GM10248 (cell line): ENCODE data around the gene PBX3.

ENCODE experiments used
- CTCF ChIA-PET: fragments of 300-600 bp; sonication (Branson Sonifier 250); formaldehyde crosslinking; extraction: SDS; loops from one replicate; lab custom pipeline; 2021; ENCODE audit warnings: antibody characterized with exemption; lab: Yijun Ruan, JAX
- POLR2A ChIA-PET: fragments of 350-650 bp; sonication (Branson Sonifier 250); formaldehyde crosslinking; extraction: SDS; loops from one replicate; lab custom pipeline; 2020; ENCODE audit warnings: antibody characterized with exemption; lab: Yijun Ruan, JAX
- DNase-seq: peaks from one replicate; pipeline ENCODE4 v3.0.0; 2012; ENCODE audit errors: extremely low spot score
- TF ChIP-seq, protein P1 (sequence below): IDR thresholded peaks from 2 replicates; pipeline ENCODE4 v1.5.1; 2012; ENCODE audit warnings: mild to moderate bottlenecking, low read depth; ENCODE audit errors: extremely low read depth, missing control alignments, control extremely low read depth

PBX3 gene

DNA sequence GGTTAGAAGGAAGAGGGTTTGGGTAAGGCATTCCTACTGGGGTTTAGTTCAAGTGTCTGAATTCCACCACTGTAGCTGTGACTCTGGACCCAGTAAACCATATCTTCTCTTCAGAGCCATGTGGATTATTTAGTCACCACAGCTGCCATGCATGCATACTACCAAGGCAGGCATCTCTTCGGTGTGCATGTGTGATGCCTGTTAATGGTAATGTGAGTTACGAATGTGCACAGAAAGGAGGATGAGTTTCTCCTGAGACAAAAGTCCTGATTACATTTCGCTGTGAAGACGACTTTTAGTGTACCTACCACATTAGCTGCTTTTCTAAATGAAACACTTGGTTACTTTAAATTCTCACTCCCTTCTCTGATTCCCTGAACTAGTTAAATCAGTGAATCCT, 9.3 kb downstream of the PBX3 start:
- CTCF ChIA-PET: interaction anchor here (1.0 to 1.1 kb wide), 2 partner anchors 63 to 349 kb away, joined by 3 read pairs; no protein-coding TSS in a partner anchor
- POLR2A ChIA-PET: no interaction called here
- TF ChIP-seq, protein P1, sequence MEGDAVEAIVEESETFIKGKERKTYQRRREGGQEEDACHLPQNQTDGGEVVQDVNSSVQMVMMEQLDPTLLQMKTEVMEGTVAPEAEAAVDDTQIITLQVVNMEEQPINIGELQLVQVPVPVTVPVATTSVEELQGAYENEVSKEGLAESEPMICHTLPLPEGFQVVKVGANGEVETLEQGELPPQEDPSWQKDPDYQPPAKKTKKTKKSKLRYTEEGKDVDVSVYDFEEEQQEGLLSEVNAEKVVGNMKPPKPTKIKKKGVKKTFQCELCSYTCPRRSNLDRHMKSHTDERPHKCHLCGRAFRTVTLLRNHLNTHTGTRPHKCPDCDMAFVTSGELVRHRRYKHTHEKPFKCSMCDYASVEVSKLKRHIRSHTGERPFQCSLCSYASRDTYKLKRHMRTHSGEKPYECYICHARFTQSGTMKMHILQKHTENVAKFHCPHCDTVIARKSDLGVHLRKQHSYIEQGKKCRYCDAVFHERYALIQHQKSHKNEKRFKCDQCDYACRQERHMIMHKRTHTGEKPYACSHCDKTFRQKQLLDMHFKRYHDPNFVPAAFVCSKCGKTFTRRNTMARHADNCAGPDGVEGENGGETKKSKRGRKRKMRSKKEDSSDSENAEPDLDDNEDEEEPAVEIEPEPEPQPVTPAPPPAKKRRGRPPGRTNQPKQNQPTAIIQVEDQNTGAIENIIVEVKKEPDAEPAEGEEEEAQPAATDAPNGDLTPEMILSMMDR: no peak
- DNase-seq: no peak

- TF ChIP-seq, protein P1: no peak
- POLR2A ChIA-PET: no interaction called here
- DNase-seq: no peak
- CTCF ChIA-PET: interaction anchor here (1.7 kb wide), 1 partner anchor 12 kb away, joined by 4 read pairs; no protein-coding TSS in a partner anchor
These were observed 10.7 kb downstream of the PBX3 start for GRCh38 chr9:125757834-125758233.

GRCh38 chr9:125758986-125759763, 12.0 kb downstream of the PBX3 start:
- DNase-seq: no peak
- ChIA-PET POLR2A (interaction anchor here (1.2 kb wide), 1 partner anchor 52 kb away, joined by 3 read pairs; the partner anchor contains the start of gene MAPKAP1), CTCF (interaction anchor here (0.7 to 1.7 kb wide), 8 partner anchors 9 to 201 kb away, joined by 3 to 7 read pairs (median 3); no protein-coding TSS in a partner anchor)
- TF ChIP-seq, protein P1: peak; percentile 5

GRCh38 chr9:125759764-125760129, 12.6 kb downstream of the PBX3 start:
- ChIA-PET CTCF (interaction anchor here (0.7 to 1.5 kb wide), 5 partner anchors 10 to 98 kb away, joined by 3 to 7 read pairs (median 3); no protein-coding TSS in a partner anchor), POLR2A (interaction anchor here (1.2 kb wide), 1 partner anchor 53 kb away, joined by 3 read pairs; the partner anchor contains the start of gene MAPKAP1)
- TF ChIP-seq, protein P1: no peak
- no peak for DNase-seq

- DNase-seq: no peak
- POLR2A ChIA-PET: no interaction called here
- CTCF ChIA-PET: no interaction called here
- TF ChIP-seq, protein P1: no peak
These were observed 13.4 kb downstream of the PBX3 start for GRCh38 chr9:125760537-125760936.

DNA sequence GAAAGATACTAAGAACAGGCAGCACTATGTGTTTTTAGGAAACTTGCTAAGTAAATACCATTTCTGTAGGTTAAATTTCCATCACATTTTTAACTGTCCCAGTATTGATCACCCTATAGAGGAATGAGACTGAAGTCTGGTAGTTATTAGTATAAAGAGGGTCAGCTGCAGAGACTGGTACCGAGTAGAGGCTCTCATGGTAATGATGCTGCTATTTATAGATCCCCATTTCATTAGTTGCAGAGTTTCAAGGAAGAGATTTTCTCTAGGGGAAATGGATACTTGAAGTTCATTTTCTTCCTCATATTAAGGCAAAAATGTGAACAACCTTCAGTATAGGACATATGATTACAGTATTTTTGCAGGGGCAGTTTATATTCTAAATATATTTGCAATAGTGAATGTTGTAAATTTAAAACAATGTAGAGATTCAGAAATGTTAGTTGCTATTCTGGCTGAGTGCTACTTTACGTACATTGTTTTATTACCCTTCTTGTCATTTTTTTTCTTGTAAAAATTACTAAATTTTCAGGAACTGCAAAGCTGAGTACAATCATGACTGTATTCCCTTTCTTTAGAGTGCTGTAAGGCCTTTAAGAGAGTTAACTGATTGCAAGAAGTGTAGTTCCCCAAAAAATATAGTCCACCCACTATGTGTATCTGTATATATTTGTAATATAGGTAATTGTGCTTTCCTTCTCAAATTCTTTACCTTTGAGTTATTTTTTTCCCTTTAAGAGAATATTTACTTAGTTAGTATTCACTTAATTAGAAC, 14.7 kb downstream of the PBX3 start:
- ChIA-PET CTCF (no interaction called here), POLR2A (no interaction called here)
- DNase-seq: no peak
- TF ChIP-seq, protein P1: no peak
